ENCODE results near the gene GLB1L3.
"Not testable (repeated sequence)": the region's sequence is repeated elsewhere in the genome, so short reads cannot be mapped to it uniquely, and the experiment has no call there.

GLB1L3 gene

DNA sequence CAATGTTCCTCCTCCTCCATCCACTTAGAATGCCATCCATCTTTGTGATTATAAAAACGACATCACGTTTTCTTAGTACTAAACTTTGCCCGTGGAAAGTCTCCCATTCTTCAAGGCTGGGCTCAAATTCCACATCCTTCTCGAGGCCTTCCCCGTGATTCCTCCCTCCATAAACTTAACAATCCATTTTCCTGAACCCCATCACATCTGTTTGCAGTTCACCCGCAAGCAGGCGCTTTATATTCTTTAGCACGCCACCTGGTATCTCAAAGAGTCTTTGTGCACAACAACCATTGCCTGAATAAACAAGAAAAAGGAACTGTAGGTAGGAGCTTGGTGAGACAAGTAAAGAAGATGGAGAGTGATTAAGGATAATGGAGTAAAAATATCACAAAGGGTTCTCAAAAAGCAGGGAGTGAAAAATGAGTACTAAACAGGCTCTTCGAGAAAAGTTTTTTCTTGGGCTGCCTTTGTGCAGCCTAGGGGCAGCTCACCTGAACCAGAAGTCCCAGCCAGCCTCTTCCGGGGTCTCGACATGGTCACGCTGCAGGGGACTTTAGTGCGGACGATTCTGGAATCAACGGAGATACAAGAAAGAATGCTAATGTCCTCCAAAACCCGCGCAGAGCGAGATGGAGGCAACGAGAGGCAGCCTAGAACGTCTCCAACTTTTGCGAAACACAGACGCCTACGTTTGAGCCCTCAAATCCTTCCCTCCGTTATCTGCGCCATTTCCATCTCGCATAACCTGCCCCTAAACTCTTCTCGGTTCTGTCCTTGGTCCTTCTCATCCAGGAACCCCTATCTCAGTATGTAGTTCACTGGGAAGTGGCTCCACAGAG is 23.6 kb upstream of the GLB1L3 start:
- DNase-seq, result no peak

- peak; percentile 96 for DNase-seq
These were observed 22.8 kb upstream of the GLB1L3 start, which contains the start of the genes ACAD8 and THYN1 for GRCh38 chr11:134253188-134253993. Gene ACAD8, plus strand, starts transcription at chr11:134253568. Its CDS starts 33 bp downstream, at chr11:134253601. Gene THYN1, minus strand, starts transcription at chr11:134253352. Its CDS starts 470 bp downstream, at chr11:134252882.

DNA sequence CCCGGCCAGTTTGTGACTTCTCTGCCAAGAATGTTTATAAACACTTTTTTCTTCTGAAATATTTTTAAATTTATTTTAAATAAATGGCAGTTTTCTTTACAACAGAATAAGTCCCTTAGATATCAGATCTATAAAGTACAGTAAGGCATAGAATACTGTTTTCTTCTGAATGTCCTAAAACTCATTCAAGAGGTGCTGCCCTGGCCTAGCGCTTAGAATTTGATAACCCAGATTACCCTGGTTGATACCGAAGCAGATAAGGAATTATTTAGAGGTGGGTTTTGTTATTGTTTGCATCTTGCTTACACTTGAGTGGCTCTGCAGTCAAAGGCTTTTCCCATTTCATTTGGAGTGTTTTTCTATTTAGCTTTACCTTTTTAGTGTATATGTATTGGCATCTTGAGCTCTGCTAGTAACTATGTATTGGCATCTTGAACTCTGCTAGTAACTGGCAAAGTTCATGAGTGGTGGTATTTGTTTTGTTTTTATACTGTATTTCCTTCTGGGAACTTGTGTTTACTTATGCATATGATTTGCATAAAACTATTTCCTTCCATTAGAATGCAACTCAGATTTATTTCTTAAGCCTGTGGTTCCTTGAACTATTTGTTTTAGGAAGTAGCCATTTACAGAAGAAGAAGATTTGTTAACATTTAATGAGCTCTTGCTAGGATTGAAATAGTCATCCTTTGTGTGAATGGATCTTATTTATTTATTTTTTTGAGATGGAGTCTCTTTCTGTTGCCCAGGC is 21.6 kb upstream of the GLB1L3 start:
- DNase-seq, result no peak

DNA sequence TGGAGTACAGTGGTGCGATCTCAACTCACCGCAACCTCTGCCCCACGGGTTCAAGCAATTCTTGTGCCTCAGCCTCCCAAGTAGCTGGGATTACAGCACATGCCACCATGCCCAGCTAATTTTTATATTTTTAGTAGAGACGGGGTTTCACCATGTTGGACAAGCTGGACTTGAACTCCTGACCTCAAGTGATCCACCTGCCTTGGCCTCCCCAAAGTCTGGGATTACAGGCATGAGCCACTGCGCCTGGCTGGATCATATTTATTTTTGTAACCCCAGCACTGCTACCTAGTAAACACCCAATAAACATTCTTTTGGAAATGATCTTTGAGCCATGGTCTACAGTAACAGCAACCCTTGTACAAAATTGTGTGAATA is 21.0 kb upstream of the GLB1L3 start:
- DNase-seq, result not testable (repeated sequence)

DNA sequence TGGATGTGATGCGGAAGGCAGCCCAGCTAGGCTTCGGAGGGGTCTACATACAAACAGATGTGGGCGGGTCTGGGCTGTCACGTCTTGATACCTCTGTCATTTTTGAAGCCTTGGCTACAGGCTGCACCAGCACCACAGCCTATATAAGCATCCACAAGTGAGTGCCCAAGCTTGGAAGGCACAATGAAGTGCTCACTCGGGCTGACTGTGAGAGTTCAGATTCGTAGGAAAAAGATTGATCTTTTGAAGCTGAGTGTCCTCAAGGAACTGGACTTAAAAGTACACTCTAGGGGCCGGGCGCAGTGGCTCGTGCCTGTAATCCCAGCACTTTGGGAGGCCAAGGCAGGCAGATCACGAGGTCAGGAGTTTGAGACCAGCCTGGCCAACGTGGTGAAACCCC is 19.1 kb upstream of the GLB1L3 start:
- no peak for DNase-seq

DNA sequence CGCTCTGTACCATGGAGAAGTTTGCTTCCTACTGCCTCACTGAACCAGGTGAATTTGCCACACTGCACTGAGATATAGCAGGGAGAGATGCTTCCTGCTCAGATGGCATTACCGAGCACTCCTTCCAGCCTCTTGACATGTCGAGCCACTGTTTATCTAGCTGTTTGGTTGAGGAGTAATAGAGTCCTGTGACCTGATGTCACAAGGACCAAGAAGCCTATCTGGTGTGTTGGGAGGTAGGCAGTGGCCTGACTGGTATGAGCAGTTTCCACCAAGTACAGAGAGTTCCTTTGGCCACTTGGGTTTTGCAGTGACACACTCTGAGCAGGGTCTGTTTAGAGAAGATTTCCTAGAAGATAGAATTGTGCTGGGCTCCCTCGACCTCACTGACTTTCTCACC is 17.6 kb upstream of the GLB1L3 start:
- no peak for DNase-seq

GRCh38 chr11:134260503-134260902 is 15.7 kb upstream of the GLB1L3 start:
- DNase-seq, result no peak

GRCh38 chr11:134260983-134261382 is 15.2 kb upstream of the GLB1L3 start:
- DNase-seq, result no peak

GRCh38 chr11:134261626-134262488 is 14.3 kb upstream of the GLB1L3 start:
- peak; percentile 10 for DNase-seq

DNA sequence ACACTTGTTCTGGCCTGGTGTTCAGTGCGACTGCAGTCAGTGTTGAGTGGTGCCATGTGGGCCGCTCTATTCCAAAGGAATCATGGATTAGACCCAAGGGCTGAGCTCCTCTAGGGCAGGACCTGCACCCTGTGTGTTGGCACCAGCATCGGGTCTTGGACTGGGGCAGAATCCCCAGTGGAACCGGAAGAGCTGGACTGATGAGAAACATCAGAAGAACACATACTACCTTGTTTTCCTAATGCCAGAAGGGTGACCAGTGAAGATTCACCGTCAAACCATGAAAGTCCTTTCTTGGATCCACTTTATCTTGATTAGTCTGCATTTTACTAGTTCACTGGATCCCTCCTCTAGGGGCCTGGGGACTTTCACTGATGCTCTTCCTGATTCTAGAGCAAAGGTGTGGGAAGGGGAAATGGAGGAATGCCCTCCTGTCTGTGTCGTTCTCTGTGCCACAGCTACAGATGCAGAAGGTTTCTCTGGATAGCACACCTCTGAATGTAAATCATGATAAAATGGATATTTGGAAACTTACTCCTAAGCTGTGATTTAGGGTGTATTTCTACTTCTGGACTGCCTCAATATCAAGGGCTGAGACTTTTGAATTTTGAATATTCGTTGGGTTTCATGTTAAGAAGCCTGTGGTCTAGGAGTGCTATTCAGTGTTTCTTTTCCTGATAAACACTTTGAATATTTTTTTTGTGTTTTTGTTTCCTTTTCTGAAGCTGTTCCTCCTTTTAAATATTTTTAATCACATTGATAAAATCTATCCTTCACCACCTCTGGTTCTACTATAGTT is 11.0 kb upstream of the GLB1L3 start:
- no peak for DNase-seq

- no peak for DNase-seq
These were observed 9.7 kb upstream of the GLB1L3 start for GRCh38 chr11:134266440-134266839.

- peak; percentile 80 for DNase-seq
These were observed 9.3 kb upstream of the GLB1L3 start for GRCh38 chr11:134266841-134267251.

DNA sequence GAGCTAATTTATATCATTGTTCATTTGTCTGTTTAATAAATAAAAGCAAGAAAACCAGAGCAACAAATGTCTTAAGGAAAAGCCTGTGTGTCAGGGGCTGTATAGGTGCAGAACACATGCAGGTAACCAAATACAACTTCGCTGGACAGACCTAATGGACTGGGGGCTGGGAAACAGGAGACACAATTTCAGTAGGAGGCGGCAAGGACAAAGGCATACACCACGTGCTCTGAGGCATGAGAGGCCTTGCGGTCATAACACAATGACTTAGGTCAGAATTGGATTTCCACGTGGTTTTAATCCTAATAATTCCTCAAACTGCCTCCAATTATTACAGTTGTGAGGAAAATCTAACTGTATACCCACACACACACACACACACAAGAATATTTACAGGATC is 8.7 kb upstream of the GLB1L3 start:
- no peak for DNase-seq

DNA sequence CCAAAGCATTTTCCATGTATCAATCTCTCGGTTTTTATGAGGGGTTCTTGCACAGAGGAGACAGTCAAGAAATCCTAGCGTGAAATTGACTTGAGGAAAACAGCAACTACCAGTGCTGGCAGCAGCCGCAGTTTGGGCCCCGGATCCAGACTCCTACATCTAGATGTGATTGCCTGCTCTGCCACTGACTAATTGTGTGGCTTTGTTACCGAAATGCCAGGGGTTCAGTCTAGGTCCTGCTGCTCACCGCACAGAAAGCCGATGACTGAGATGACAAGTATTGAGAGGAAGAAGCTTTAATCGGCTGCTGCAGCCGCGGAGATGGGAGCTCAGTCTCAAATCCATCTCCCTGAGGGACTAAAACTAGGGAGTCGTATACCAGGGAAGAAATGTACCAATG is 8.2 kb upstream of the GLB1L3 start:
- DNase-seq, result no peak

DNA sequence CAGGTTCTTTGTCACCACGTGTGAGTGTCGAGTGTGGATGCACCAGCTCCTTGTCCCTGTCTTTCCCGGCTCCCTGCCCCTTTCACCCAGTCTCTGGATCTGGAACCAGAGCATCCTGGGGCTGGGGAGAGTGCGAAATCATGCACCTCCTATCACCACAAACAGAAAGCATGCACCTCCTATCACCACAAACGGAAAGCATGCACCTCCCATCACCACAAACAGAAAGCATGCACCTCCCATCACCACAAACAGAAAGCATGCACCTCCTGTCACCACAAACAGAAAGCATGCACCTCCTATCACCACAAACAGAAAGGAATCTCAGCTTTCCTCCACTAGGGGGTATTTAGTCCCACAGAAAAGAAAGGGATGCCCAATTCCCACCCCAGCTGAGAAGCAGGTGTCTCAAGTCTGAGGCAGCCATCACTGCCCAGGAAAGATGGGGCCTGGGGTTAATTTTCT is 5.9 kb upstream of the GLB1L3 start:
- DNase-seq, result no peak

- no peak for DNase-seq
These were observed 4.2 kb upstream of the GLB1L3 start for GRCh38 chr11:134271978-134272377.

GRCh38 chr11:134272381-134273316 is 3.5 kb upstream of the GLB1L3 start:
- peak; percentile 16 for DNase-seq

- no peak for DNase-seq
These were observed 2.9 kb upstream of the GLB1L3 start for GRCh38 chr11:134273317-134273712.

DNA sequence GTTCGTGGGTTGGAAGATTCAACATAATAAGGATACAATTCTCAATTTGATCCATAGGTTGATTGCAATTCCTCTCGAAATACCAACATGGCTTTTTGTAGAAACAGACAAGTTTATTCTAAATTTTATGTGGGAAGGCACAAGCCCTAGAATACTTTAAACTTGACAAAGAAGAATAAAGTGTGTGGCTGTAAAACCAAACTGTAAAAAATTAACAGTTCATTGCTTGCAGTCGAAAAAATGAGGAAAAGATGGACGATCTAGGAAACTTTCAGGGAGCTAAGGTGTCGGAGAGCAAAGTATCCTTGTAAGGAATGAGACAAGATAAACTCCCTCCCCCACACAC is 1.0 kb upstream of the GLB1L3 start:
- DNase-seq, result no peak
